Spleen (tissue), 11 donors: Measurements from ENCODE around the gene RDH12. TPM values are rescaled to one million over a fixed set of nuclear protein-coding genes. Genes with fewer than 3 reads are reported as not detected.

Experiments used
- polyA plus RNA-seq, 3 donors: library from polyadenylated mRNA; stranded (reverse); fragments of 200-250 nt; gene quantifications; one replicate each; pipeline ENCODE4 v1.2.1, GENCODE V29; 2013
- small RNA-seq, 4 donors: library from RNA; depleted of rRNA; stranded (forward); fragments of <200 nt; gene quantifications; one replicate each; pipeline ENCODE3, GENCODE V24; 2016
- total RNA-seq, 7 donors: library from RNA; depleted of rRNA in 3 of 7; stranded (reverse); fragments of >200 nt in 3 of 7; fragmentation: NEBNext Ultra II Directional in 4 of 7; extraction: Animal tissue kit (Norgen Biotek cat#: 25700) in 4 of 7; gene quantifications; one replicate each; pipeline versions ENCODE4 v1.1.0 to v1.2.1, GENCODE V29; 2016 to 2021
- donor health status: healthy with polysubstance abuse.
- donor health status: DM: no; HTN: no; CAD: no; lungs with moderate emphysema.
- donor health status: DM: no; HTN: no; CAD: no.
- donor health status: Bipolar disorder and iron deficiency.
- donor health status: healthy.
- donor health status: DM: no; HTN: no; CAD: no.
- donor health status: DM: yes; HTN: yes; CAD: no.

Gene RDH12
- total and polyA plus RNA-seq, 10 donors, result 0.08 to 0.10 TPM; not detected in 8

Small RNAs within 50 kb of the gene (small RNA-seq; reads per million reads assigned to genes)
- gene AL049779.3 (0 reads per million in 4 donors), gene RN7SL369P (0 reads per million in 4 donors), gene RNA5SP386 (0 to 0.07 (median 0) reads per million in 4 donors)

Other genes with a start within 250 kb of the RDH12 start
- gene TMEM229B, start 213.2 kb upstream of the RDH12 start, total RNA-seq, result 10 to 100 TPM; 20.1 to 36.0 (median 29.0) TPM
- 10 to 100 TPM in 1 of 3 donors, 1 to 10 TPM in 2; 3.0 to 10.0 (median 3.4) TPM for gene TMEM229B, start 213.2 kb upstream of the RDH12 start, polyA plus RNA-seq
- gene PLEKHH1, start 168.6 kb upstream of the RDH12 start, total RNA-seq, result 1 to 10 TPM; 1.7 to 7.1 (median 5.0) TPM
- gene PLEKHH1, start 168.6 kb upstream of the RDH12 start, polyA plus RNA-seq, result 1 to 10 TPM in 2 of 3 donors, under 1 TPM in 1; 0.56 to 5.1 (median 1.1) TPM
- 10 to 100 TPM; 16.3 to 43.1 (median 23.4) TPM for gene PIGH, start 101.6 kb upstream of the RDH12 start, total RNA-seq
- gene PIGH, start 101.6 kb upstream of the RDH12 start, polyA plus RNA-seq, result 10 to 100 TPM; 21.9 to 30.0 (median 24.8) TPM
- gene ARG2, start 82.0 kb upstream of the RDH12 start, total RNA-seq, result 1 to 10 TPM in 6 of 7 donors, under 1 TPM in 1; 0.80 to 4.7 (median 1.8) TPM
- 1 to 10 TPM in 1 of 3 donors, under 1 TPM in 2; 0.64 to 1.0 (median 0.82) TPM for gene ARG2, start 82.0 kb upstream of the RDH12 start, polyA plus RNA-seq
- gene VTI1B, start 27.3 kb upstream of the RDH12 start, total RNA-seq, result 10 to 100 TPM; 61.5 to 84.1 (median 67.3) TPM
- gene VTI1B, start 27.3 kb upstream of the RDH12 start, polyA plus RNA-seq, result 10 to 100 TPM; 42.1 to 58.9 (median 56.6) TPM
- 10 to 100 TPM; 29.6 to 49.9 (median 35.5) TPM for gene RDH11, start 6.1 kb upstream of the RDH12 start, total RNA-seq
- 10 to 100 TPM; 18.0 to 20.9 (median 18.7) TPM for gene RDH11, start 6.1 kb upstream of the RDH12 start, polyA plus RNA-seq
- 10 to 100 TPM; 33.0 to 43.5 (median 39.9) TPM for gene ZFYVE26, start 114.7 kb downstream of the RDH12 start, total RNA-seq
- 1 to 10 TPM; 3.6 to 8.0 (median 4.5) TPM for gene ZFYVE26, start 114.7 kb downstream of the RDH12 start, polyA plus RNA-seq
- 10 to 100 TPM; 28.5 to 43.7 (median 34.1) TPM for gene RAD51B, start 117.9 kb downstream of the RDH12 start, total RNA-seq
- gene RAD51B, start 117.9 kb downstream of the RDH12 start, polyA plus RNA-seq, result 1 to 10 TPM; 4.2 to 5.0 (median 4.9) TPM